NCI-H446 treated with DMSO at 0.1 percent for 48 hours (cell line): Measurements from ENCODE around the gene FOXF1.

ENCODE experiments used
- DNase-seq: peaks from one replicate; lab custom pipeline; 2025; lab: John Stamatoyannopoulos, UW

The FOXF1 gene

GRCh38 chr16:86510465-86511261, at the start of gene FOXF1:
Gene FOXF1 (plus strand): TSS chr16:86510527. CDS start chr16:86510570, 43 bp downstream.
- DNase-seq, result no peak

GRCh38 chr16:86461037-86461436, 49.3 kb upstream of the FOXF1 start:
- DNase-seq, result no peak

GRCh38 chr16:86462334-86463084, 47.8 kb upstream of the FOXF1 start:
- no peak for DNase-seq

GRCh38 chr16:86464044-86464443, 46.3 kb upstream of the FOXF1 start:
- no peak for DNase-seq

- DNase-seq, result no peak
Measured at GRCh38 chr16:86465434-86465833, 44.9 kb upstream of the FOXF1 start.

- DNase-seq, result no peak
Measured at GRCh38 chr16:86466696-86467406, 43.5 kb upstream of the FOXF1 start.

- DNase-seq, result no peak
Measured at GRCh38 chr16:86467490-86467889, 42.8 kb upstream of the FOXF1 start.

GRCh38 chr16:86470964-86471363, 39.4 kb upstream of the FOXF1 start:
- DNase-seq, result no peak

- DNase-seq, result no peak
Measured at GRCh38 chr16:86471896-86472295, 38.4 kb upstream of the FOXF1 start.

GRCh38 chr16:86472366-86472765, 38.0 kb upstream of the FOXF1 start:
- DNase-seq, result no peak

- no peak for DNase-seq
Measured at GRCh38 chr16:86476956-86477534, 33.3 kb upstream of the FOXF1 start.

GRCh38 chr16:86477642-86478041, 32.7 kb upstream of the FOXF1 start:
- DNase-seq, result no peak

- DNase-seq, result no peak
Measured at GRCh38 chr16:86478779-86479178, 31.5 kb upstream of the FOXF1 start.

GRCh38 chr16:86479419-86479818, 30.9 kb upstream of the FOXF1 start:
- no peak for DNase-seq

- DNase-seq, result no peak
Measured at GRCh38 chr16:86480444-86480843, 29.9 kb upstream of the FOXF1 start.

GRCh38 chr16:86481607-86482006, 28.7 kb upstream of the FOXF1 start:
- DNase-seq, result no peak

GRCh38 chr16:86484240-86484639, 26.1 kb upstream of the FOXF1 start:
- no peak for DNase-seq

- DNase-seq, result no peak
Measured at GRCh38 chr16:86485746-86486145, 24.6 kb upstream of the FOXF1 start.

- DNase-seq, result no peak
Measured at GRCh38 chr16:86490859-86491639, 19.3 kb upstream of the FOXF1 start.

GRCh38 chr16:86491640-86492023, 18.7 kb upstream of the FOXF1 start:
- no peak for DNase-seq

- no peak for DNase-seq
Measured at GRCh38 chr16:86492267-86492960, 17.9 kb upstream of the FOXF1 start.
